Measurements from ENCODE around the gene EYS.
"Not testable (repeated sequence)": the region's sequence is repeated elsewhere in the genome, so short reads cannot be mapped to it uniquely, and the experiment has no call there.

The EYS gene

DNA sequence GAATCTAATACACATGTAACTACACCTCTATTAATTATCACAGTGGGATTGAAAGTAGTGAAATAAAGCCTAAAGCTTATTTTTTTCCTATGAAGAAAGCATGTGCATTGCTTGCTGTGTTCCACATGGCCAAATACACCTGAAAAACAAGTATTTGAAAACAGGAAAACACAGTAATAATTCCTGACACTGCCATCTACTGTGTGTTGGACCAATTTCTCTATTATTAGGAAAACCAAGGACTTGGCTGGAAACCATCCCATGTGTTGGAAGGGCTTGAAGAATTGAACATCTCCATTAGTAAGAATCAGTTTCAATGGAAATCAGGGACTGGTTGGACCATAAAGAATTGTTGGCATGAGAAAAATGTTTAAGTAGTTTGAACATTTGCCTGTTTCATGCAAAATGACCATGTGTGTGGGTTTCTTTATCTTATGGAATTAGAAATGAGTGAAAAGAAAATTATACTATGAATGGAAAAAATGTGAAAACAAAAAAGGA, 1947.4 kb downstream of the EYS start:
- Histone ChIP-seq H4K20me1 (ENCODE audit: control insufficient read depth, insufficient read depth, low read depth, low read length) (no peaks in the 10 kb centered on the region), H3K9me2 (replicated peaks; ENCODE audit: control insufficient read depth, low read length) (no peaks in the 10 kb centered on the region), H3K4me2 (ENCODE audit: low read length) (no peak overlapping the region), H3K36me3 (ENCODE audit: control insufficient read depth, low read length) (no peaks in the 10 kb centered on the region), H3K27me3 (ENCODE audit: control insufficient read depth, low read length) (no peaks in the 10 kb centered on the region), H3K4me1 (ENCODE audit: control insufficient read depth, low read length) (peaks cover 7% of the 10 kb centered on the region; the same call in 1 of the 2 replicates), H3K4me3 (ENCODE audit: low read length) (no peak overlapping the region), H3K79me2 (ENCODE audit: control insufficient read depth, low read length) (no peaks in the 10 kb centered on the region), H3K27ac (ENCODE audit: low read depth, low read length) (no peak overlapping the region), H3F3A (ENCODE audit: control insufficient read depth, insufficient read depth) (no peaks in the 10 kb centered on the region), H3K9me3 (ENCODE audit: control insufficient read depth, insufficient read depth, low read length) (peaks cover 6% of the 10 kb centered on the region; the same call in 1 of the 2 replicates)
- TF ChIP-seq CTCF (IDR thresholded peaks at IDR 0.05; ENCODE audit: low read depth, low read length, poor library complexity, severe bottlenecking) (no peak), EZH2phosphoT487 (IDR thresholded peaks at IDR 0.05; ENCODE audit: borderline replicate concordance, low read length) (no peak)

- TF ChIP-seq EZH2phosphoT487 (IDR thresholded peaks at IDR 0.05; ENCODE audit: borderline replicate concordance, low read length) = no peak
- no peak for TF ChIP-seq CTCF (IDR thresholded peaks at IDR 0.05; ENCODE audit: low read depth, low read length, poor library complexity, severe bottlenecking)
- no peaks in the 10 kb centered on the region for H3K9me2 ChIP-seq (replicated peaks; ENCODE audit: control insufficient read depth, low read length)
- no peaks in the 10 kb centered on the region for H3F3A ChIP-seq (ENCODE audit: control insufficient read depth, insufficient read depth)
Observed at GRCh38 chr6:63757826-63758225, 1949.2 kb downstream of the EYS start.

DNA sequence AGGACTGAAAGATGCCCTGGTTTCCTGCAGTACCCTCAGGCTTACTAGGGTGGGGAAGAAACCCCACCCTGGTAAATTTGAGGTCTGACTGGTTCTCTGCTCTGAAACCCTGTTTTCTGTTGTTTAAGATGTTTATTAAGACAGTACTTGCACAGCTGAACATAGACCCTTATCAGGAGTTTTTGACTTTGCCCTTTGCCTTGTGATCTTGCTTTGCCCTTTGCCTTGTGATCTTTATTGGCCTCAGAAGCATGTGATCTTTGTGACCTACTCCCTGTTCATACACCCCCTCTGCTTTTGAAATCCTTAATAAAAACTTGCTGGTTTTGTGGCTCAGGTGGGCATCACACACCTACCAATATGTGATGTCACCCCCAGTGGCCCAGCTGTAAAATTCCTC, 1949.8 kb downstream of the EYS start:
- H4K20me1 ChIP-seq (ENCODE audit: control insufficient read depth, insufficient read depth, low read depth, low read length); H3K9me2 ChIP-seq (replicated peaks; ENCODE audit: control insufficient read depth, low read length); H3K4me1 ChIP-seq (ENCODE audit: control insufficient read depth, low read length); H3K4me3 ChIP-seq (ENCODE audit: low read length); H3K27me3 ChIP-seq (ENCODE audit: control insufficient read depth, low read length); H3K36me3 ChIP-seq (ENCODE audit: control insufficient read depth, low read length); H3K9me3 ChIP-seq (ENCODE audit: control insufficient read depth, insufficient read depth, low read length); H3F3A ChIP-seq (ENCODE audit: control insufficient read depth, insufficient read depth); H3K79me2 ChIP-seq (ENCODE audit: control insufficient read depth, low read length); H3K4me2 ChIP-seq (ENCODE audit: low read length); H3K27ac ChIP-seq (ENCODE audit: low read depth, low read length): not testable (repeated sequence)

More at GRCh38 chr6:63757826-63758225, 1949.2 kb downstream of the EYS start:
- Histone ChIP-seq H3K79me2 (ENCODE audit: control insufficient read depth, low read length) (no peaks in the 10 kb centered on the region), H3K27me3 (ENCODE audit: control insufficient read depth, low read length) (no peaks in the 10 kb centered on the region), H3K36me3 (ENCODE audit: control insufficient read depth, low read length) (no peaks in the 10 kb centered on the region), H3K27ac (ENCODE audit: low read depth, low read length) (no peak overlapping the region), H3K4me1 (ENCODE audit: control insufficient read depth, low read length) (0 out of 2 replicates have a peak, but pooled peaks cover 2% of the 10 kb centered on the region), H3K4me2 (ENCODE audit: low read length) (no peak overlapping the region), H4K20me1 (ENCODE audit: control insufficient read depth, insufficient read depth, low read depth, low read length) (no peaks in the 10 kb centered on the region), H3K9me3 (ENCODE audit: control insufficient read depth, insufficient read depth, low read length) (peaks cover 6% of the 10 kb centered on the region; the same call in 1 of the 2 replicates), H3K4me3 (ENCODE audit: low read length) (no peak overlapping the region)

- Histone ChIP-seq H3K4me2 (ENCODE audit: low read length) (no peak overlapping the region), H3K4me1 (ENCODE audit: control insufficient read depth, low read length) (no peaks in the 10 kb centered on the region), H3K27me3 (ENCODE audit: control insufficient read depth, low read length) (no peaks in the 10 kb centered on the region)
Observed at GRCh38 chr6:63750400-63750799, 1956.6 kb downstream of the EYS start.

More at GRCh38 chr6:63750400-63750799, 1956.6 kb downstream of the EYS start:
- no peaks in the 10 kb centered on the region for H3F3A ChIP-seq (ENCODE audit: control insufficient read depth, insufficient read depth)
- no peak overlapping the region for H3K4me3 ChIP-seq (ENCODE audit: low read length)
- no peaks in the 10 kb centered on the region for H3K9me3 ChIP-seq (ENCODE audit: control insufficient read depth, insufficient read depth, low read length)
- no peak for TF ChIP-seq CTCF (IDR thresholded peaks at IDR 0.05; ENCODE audit: low read depth, low read length, poor library complexity, severe bottlenecking)
- TF ChIP-seq EZH2phosphoT487 (IDR thresholded peaks at IDR 0.05; ENCODE audit: borderline replicate concordance, low read length) = no peak
- no peaks in the 10 kb centered on the region for H4K20me1 ChIP-seq (ENCODE audit: control insufficient read depth, insufficient read depth, low read depth, low read length)
- H3K79me2 ChIP-seq (ENCODE audit: control insufficient read depth, low read length) = no peaks in the 10 kb centered on the region
- no peaks in the 10 kb centered on the region for H3K36me3 ChIP-seq (ENCODE audit: control insufficient read depth, low read length)
- no peaks in the 10 kb centered on the region for H3K9me2 ChIP-seq (replicated peaks; ENCODE audit: control insufficient read depth, low read length)
- H3K27ac ChIP-seq (ENCODE audit: low read depth, low read length) = no peak overlapping the region
